HG03045 (cell line): ENCODE results near the gene SLC2A14.

Experiments
- ATAC-seq: cut with Tn5 transposase; IDR thresholded peaks from one replicate; pipeline ENCODE4 v1.9.1; 2021; ENCODE audit warnings: mild to moderate bottlenecking, moderate library complexity; ENCODE audit not compliant: unreplicated experiment

Gene SLC2A14

GRCh38 chr12:7769999-7770398 is 102.7 kb downstream of the SLC2A14 start:
- no peak for ATAC-seq
